SK-N-MC (cell line): ENCODE data around the gene CARMIL1.

Source experiments
- EZH2 ChIP-seq: fragments of 200-600 bp; sonication (generic); IDR thresholded peaks from one replicate; pipeline ENCODE4 v1.6.1; 2017; ENCODE audit warnings: antibody characterized with exemption
- POLR2AphosphoS5 ChIP-seq: IDR thresholded peaks from 2 replicates; pipeline ENCODE4 v1.6.1; 2012; ENCODE audit warnings: mild to moderate bottlenecking, low read depth, low read length, borderline replicate concordance

GRCh38 chr6:25239498-25239897 is 39.7 kb upstream of the CARMIL1 start:
- TF ChIP-seq EZH2: no peak
- no peak for TF ChIP-seq POLR2AphosphoS5
